DND-41 (cell line): Measurements from ENCODE around the gene EEIG1.

Experiments
- EZH2 ChIP-seq: IDR thresholded peaks from 3 replicates; pipeline ENCODE4 v1.6.1; 2012; ENCODE audit warnings: borderline replicate concordance, low read depth, mild to moderate bottlenecking, moderate library complexity, low read length, inconsistent platforms; ENCODE audit not compliant: severe bottlenecking
- TF ChIP-seq, protein P1 (sequence below): IDR thresholded peaks from 2 replicates; pipeline ENCODE4 v1.5.1; 2012; ENCODE audit warnings: borderline replicate concordance, low read length, moderate library complexity, mild to moderate bottlenecking; ENCODE audit not compliant: poor library complexity, severe bottlenecking; ENCODE audit errors: extremely low read depth

GRCh38 chr9:127981559-127982121, 851 bp upstream of the EEIG1 start:
- TF ChIP-seq EZH2, result no peak
- TF ChIP-seq, protein P1, sequence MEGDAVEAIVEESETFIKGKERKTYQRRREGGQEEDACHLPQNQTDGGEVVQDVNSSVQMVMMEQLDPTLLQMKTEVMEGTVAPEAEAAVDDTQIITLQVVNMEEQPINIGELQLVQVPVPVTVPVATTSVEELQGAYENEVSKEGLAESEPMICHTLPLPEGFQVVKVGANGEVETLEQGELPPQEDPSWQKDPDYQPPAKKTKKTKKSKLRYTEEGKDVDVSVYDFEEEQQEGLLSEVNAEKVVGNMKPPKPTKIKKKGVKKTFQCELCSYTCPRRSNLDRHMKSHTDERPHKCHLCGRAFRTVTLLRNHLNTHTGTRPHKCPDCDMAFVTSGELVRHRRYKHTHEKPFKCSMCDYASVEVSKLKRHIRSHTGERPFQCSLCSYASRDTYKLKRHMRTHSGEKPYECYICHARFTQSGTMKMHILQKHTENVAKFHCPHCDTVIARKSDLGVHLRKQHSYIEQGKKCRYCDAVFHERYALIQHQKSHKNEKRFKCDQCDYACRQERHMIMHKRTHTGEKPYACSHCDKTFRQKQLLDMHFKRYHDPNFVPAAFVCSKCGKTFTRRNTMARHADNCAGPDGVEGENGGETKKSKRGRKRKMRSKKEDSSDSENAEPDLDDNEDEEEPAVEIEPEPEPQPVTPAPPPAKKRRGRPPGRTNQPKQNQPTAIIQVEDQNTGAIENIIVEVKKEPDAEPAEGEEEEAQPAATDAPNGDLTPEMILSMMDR, result no peak
